ENCODE data around the gene MRPL2. TPM values are rescaled to one million over a fixed set of nuclear protein-coding genes. Genes with fewer than 3 reads are reported as not detected.

Gene MRPL2
- total RNA-seq, 1 donor from 2014 or later = 42.9 TPM

DNA sequence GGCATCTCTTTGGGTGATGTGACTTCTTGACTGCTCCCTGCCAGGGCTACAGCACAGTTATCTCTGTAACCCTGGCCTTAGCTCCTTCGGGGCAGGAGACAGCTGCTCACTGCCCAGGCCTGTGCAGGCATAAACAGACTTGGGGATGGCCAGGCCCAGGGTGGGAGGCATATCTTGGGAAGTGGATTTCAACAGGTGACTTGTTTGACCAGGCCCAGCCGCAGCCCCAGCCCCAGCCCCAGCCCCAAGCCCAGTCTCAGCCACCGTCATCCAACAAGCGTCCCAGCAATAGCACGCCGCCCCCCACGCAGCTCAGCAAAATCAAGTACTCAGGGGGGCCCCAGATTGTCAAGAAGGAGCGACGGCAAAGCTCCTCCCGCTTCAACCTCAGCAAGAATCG, 53.0 kb downstream of the MRPL2 start:
- TF ChIP-seq, protein P1, sequence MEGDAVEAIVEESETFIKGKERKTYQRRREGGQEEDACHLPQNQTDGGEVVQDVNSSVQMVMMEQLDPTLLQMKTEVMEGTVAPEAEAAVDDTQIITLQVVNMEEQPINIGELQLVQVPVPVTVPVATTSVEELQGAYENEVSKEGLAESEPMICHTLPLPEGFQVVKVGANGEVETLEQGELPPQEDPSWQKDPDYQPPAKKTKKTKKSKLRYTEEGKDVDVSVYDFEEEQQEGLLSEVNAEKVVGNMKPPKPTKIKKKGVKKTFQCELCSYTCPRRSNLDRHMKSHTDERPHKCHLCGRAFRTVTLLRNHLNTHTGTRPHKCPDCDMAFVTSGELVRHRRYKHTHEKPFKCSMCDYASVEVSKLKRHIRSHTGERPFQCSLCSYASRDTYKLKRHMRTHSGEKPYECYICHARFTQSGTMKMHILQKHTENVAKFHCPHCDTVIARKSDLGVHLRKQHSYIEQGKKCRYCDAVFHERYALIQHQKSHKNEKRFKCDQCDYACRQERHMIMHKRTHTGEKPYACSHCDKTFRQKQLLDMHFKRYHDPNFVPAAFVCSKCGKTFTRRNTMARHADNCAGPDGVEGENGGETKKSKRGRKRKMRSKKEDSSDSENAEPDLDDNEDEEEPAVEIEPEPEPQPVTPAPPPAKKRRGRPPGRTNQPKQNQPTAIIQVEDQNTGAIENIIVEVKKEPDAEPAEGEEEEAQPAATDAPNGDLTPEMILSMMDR (IDR thresholded peaks at IDR 0.05) = no peak
- Mint-ChIP-seq H3K4me1 (ENCODE audit: low read depth) (no peaks in the 10 kb centered on the region), H3K36me3 (ENCODE audit: low read depth) (peaks cover 5% of the 10 kb centered on the region)

DNA sequence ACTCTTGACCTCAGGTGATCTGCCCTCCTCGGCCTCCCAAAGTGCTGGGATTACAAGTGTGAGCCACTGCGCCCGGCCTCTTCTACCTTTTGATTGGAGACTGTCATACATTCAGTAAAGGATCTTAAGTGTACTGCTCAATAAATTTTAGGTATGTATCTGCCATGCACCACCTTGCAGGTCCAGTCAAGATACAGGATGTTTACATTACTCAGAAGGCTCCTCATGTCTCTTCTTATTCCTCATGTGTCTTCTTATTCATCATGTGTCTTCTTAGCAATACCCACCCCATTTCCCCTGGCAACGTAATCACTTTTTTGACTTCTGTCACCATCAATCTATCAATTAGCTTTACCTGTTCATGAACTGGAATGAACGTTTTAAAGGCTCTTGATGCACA, 53.4 kb downstream of the MRPL2 start:
- Mint-ChIP-seq H3K4me1 (ENCODE audit: low read depth) (no peaks in the 10 kb centered on the region), H3K4me3 (ENCODE audit: unreplicated experiment) (no peak overlapping the region), H3K9me3 (ENCODE audit: low read depth) (no peaks in the 10 kb centered on the region), H3K27me3 (ENCODE audit: low read depth) (no peaks in the 10 kb centered on the region), H3K27ac (ENCODE audit: unreplicated experiment) (no peak overlapping the region), H3K36me3 (ENCODE audit: low read depth) (peaks cover 5% of the 10 kb centered on the region)
- no peak for DNase-seq (ENCODE audit: low spot score)
- TF ChIP-seq, protein P1 (IDR thresholded peaks at IDR 0.05) = no peak

More for the DNA sequence above, 53.0 kb downstream of the MRPL2 start:
- Mint-ChIP-seq H3K27ac (ENCODE audit: unreplicated experiment) (no peak overlapping the region), H3K4me3 (ENCODE audit: unreplicated experiment) (no peak overlapping the region), H3K9me3 (ENCODE audit: low read depth) (no peaks in the 10 kb centered on the region), H3K27me3 (ENCODE audit: low read depth) (no peaks in the 10 kb centered on the region)
- DNase-seq (ENCODE audit: low spot score) = no peak

Other genes starting within 250 kb of the MRPL2 start
- 56.4 to 62.7 TPM (median 58.6 TPM) in 3 replicates for gene RPL7L1, start 179.8 kb downstream of the MRPL2 start, total RNA-seq
- not detected in 3 replicates for gene PTCRA, start 143.4 kb downstream of the MRPL2 start, total RNA-seq
- gene CNPY3, start 130.0 kb downstream of the MRPL2 start, total RNA-seq = 41.0 to 57.9 TPM (median 45.5 TPM) in 3 replicates
- 0.53 TPM in 1 of 3 replicates, not detected in the others for gene GNMT, start 98.7 kb downstream of the MRPL2 start, total RNA-seq
- 16.0 to 30.5 TPM (median 17.0 TPM) in 3 replicates for gene PEX6, start 80.3 kb downstream of the MRPL2 start, total RNA-seq
- gene PPP2R5D, start 74.9 kb downstream of the MRPL2 start, total RNA-seq = 34.0 to 40.4 TPM (median 39.3 TPM) in 3 replicates
- 71.1 to 86.2 TPM (median 71.6 TPM) in 3 replicates for gene MEA1, start 45.5 kb downstream of the MRPL2 start, total RNA-seq
- gene KLHDC3, start 45.2 kb downstream of the MRPL2 start, total RNA-seq = 66.3 to 96.9 TPM (median 90.3 TPM) in 3 replicates
- 58.6 to 75.2 TPM (median 63.2 TPM) in 3 replicates for gene RRP36, start 37.8 kb downstream of the MRPL2 start, total RNA-seq
- 53.6 to 64.8 TPM (median 54.3 TPM) in 3 replicates for gene CUL7, start 5.6 kb downstream of the MRPL2 start, total RNA-seq
- gene KLC4, start 197 bp upstream of the MRPL2 start, total RNA-seq = 30.0 to 37.0 TPM (median 32.3 TPM) in 3 replicates
- 282 to 293 TPM (median 288 TPM) in 3 replicates for gene PTK7, start 16.9 kb upstream of the MRPL2 start, total RNA-seq
- 42.2 to 43.9 TPM (median 42.7 TPM) in 3 replicates for gene SRF, start 111.8 kb upstream of the MRPL2 start, total RNA-seq
- gene CUL9, start 122.8 kb upstream of the MRPL2 start, total RNA-seq = 17.5 to 36.6 TPM (median 19.8 TPM) in 3 replicates
- gene DNPH1, start 170.0 kb upstream of the MRPL2 start, total RNA-seq = 22.8 to 34.1 TPM (median 24.5 TPM) in 3 replicates
- gene TTBK1, start 184.0 kb upstream of the MRPL2 start, total RNA-seq = 0.07 TPM in 1 of 3 replicates, not detected in the others
- gene SLC22A7, start 238.8 kb upstream of the MRPL2 start, total RNA-seq = not detected in 3 replicates
- 0.47 to 0.94 TPM (median 0.72 TPM) in 3 replicates for gene CRIP3, start 249.4 kb upstream of the MRPL2 start, total RNA-seq